ENCODE measurements around the gene CADM2. TPM values are rescaled to one million over a fixed set of nuclear protein-coding genes. Genes with fewer than 3 reads are reported as not detected.
A peak's percentile ranks its signal among the peaks of the same experiment; 100 is the strongest.

The CADM2 gene
- total RNA-seq, 1 donor: not detected

- no peaks in the 10 kb centered on the region for H4K20me1 ChIP-seq (ENCODE audit: insufficient read depth, low read length)
- no peak overlapping the region for H2AFZ ChIP-seq (ENCODE audit: low read length)
- TF ChIP-seq CTCF (IDR thresholded peaks at IDR 0.05; ENCODE audit: extremely low read depth, low read depth, low read length): no peak
- peaks cover 2% of the 10 kb centered on the region for H3K9me3 ChIP-seq (ENCODE audit: low read depth, low read length)
- H3K27me3 ChIP-seq (ENCODE audit: insufficient read depth, low read length): no peaks in the 10 kb centered on the region
- H3K4me3 ChIP-seq (ENCODE audit: insufficient read depth, low read length): no peak overlapping the region
- H3K36me3 ChIP-seq (ENCODE audit: insufficient read depth, low read length): no peaks in the 10 kb centered on the region
- no peak overlapping the region for H3K4me2 ChIP-seq (ENCODE audit: insufficient read depth, low read length)
- H3K4me1 ChIP-seq (ENCODE audit: insufficient read depth, low read length): no peaks in the 10 kb centered on the region
- H3K79me2 ChIP-seq (ENCODE audit: insufficient read depth, low read length): no peaks in the 10 kb centered on the region
- no peak for DNase-seq (ENCODE audit: insufficient read length, low spot score, missing footprints)
- no peak overlapping the region for H3K27ac ChIP-seq (ENCODE audit: low read depth, low read length)
Observed at GRCh38 chr3:84943379-84943778, 15.4 kb upstream of the CADM2 start.

GRCh38 chr3:84946240-84946639 is 12.5 kb upstream of the CADM2 start:
- Histone ChIP-seq H2AFZ (ENCODE audit: low read length) (no peak overlapping the region), H3K4me1 (ENCODE audit: insufficient read depth, low read length) (no peaks in the 10 kb centered on the region), H3K36me3 (ENCODE audit: insufficient read depth, low read length) (no peaks in the 10 kb centered on the region), H3K4me2 (ENCODE audit: insufficient read depth, low read length) (no peak overlapping the region), H3K4me3 (ENCODE audit: insufficient read depth, low read length) (no peak overlapping the region), H3K79me2 (ENCODE audit: insufficient read depth, low read length) (no peaks in the 10 kb centered on the region), H4K20me1 (ENCODE audit: insufficient read depth, low read length) (no peaks in the 10 kb centered on the region), H3K27me3 (ENCODE audit: insufficient read depth, low read length) (no peaks in the 10 kb centered on the region), H3K9me3 (ENCODE audit: low read depth, low read length) (peaks cover 2% of the 10 kb centered on the region), H3K27ac (ENCODE audit: low read depth, low read length) (no peak overlapping the region)
- DNase-seq (ENCODE audit: insufficient read length, low spot score, missing footprints): no peak
- TF ChIP-seq CTCF (IDR thresholded peaks at IDR 0.05; ENCODE audit: extremely low read depth, low read depth, low read length): no peak

- Histone ChIP-seq H3K4me2 (ENCODE audit: insufficient read depth, low read length) (peak overlapping the region; percentile 76), H4K20me1 (ENCODE audit: insufficient read depth, low read length) (no peaks in the 10 kb centered on the region), H3K9me3 (ENCODE audit: low read depth, low read length) (no peaks in the 10 kb centered on the region), H3K4me3 (ENCODE audit: insufficient read depth, low read length) (peak overlapping the region; percentile 70), H3K27me3 (ENCODE audit: insufficient read depth, low read length) (peaks cover 11% of the 10 kb centered on the region), H2AFZ (ENCODE audit: low read length) (peak overlapping the region; percentile 70), H3K27ac (ENCODE audit: low read depth, low read length) (no peak overlapping the region), H3K36me3 (ENCODE audit: insufficient read depth, low read length) (no peaks in the 10 kb centered on the region), H3K79me2 (ENCODE audit: insufficient read depth, low read length) (no peaks in the 10 kb centered on the region), H3K4me1 (ENCODE audit: insufficient read depth, low read length) (peaks cover 3% of the 10 kb centered on the region)
- TF ChIP-seq CTCF (IDR thresholded peaks at IDR 0.05; ENCODE audit: extremely low read depth, low read depth, low read length): no peak
- no peak for DNase-seq (ENCODE audit: insufficient read length, low spot score, missing footprints)
Observed at GRCh38 chr3:84959470-84960271, 882 bp downstream of the CADM2 start.

GRCh38 chr3:84960581-84960980 is 1.8 kb downstream of the CADM2 start:
- no peak overlapping the region for H2AFZ ChIP-seq (ENCODE audit: low read length)
- no peak overlapping the region for H3K4me3 ChIP-seq (ENCODE audit: insufficient read depth, low read length)
- H3K9me3 ChIP-seq (ENCODE audit: low read depth, low read length): no peaks in the 10 kb centered on the region
- TF ChIP-seq CTCF (IDR thresholded peaks at IDR 0.05; ENCODE audit: extremely low read depth, low read depth, low read length): no peak
- peaks cover 11% of the 10 kb centered on the region for H3K27me3 ChIP-seq (ENCODE audit: insufficient read depth, low read length)
- no peaks in the 10 kb centered on the region for H3K36me3 ChIP-seq (ENCODE audit: insufficient read depth, low read length)
- peaks cover 3% of the 10 kb centered on the region for H3K4me1 ChIP-seq (ENCODE audit: insufficient read depth, low read length)
- no peak overlapping the region for H3K27ac ChIP-seq (ENCODE audit: low read depth, low read length)
- H4K20me1 ChIP-seq (ENCODE audit: insufficient read depth, low read length): no peaks in the 10 kb centered on the region
- DNase-seq (ENCODE audit: insufficient read length, low spot score, missing footprints): no peak
- no peaks in the 10 kb centered on the region for H3K79me2 ChIP-seq (ENCODE audit: insufficient read depth, low read length)
- H3K4me2 ChIP-seq (ENCODE audit: insufficient read depth, low read length): no peak overlapping the region

All from osteoblast (primary cell).